Measurements from ENCODE around the gene GRIN2B.

GRCh38 chr12:13992585-13992984 lies 11.2 kb upstream of the GRIN2B start:
- TF ChIP-seq ZNF784 (CRISPR knock-in tag; IDR thresholded peaks at IDR 0.05; ENCODE audit: borderline replicate concordance) (no peak), FOXJ3 (CRISPR knock-in tag; IDR thresholded peaks at IDR 0.05; ENCODE audit: borderline replicate concordance) (no peak), ZZZ3 (CRISPR knock-in tag; IDR thresholded peaks at IDR 0.05; ENCODE audit: borderline replicate concordance) (no peak), SNRNP70 (IDR thresholded peaks at IDR 0.05; ENCODE audit: low read depth, low read length) (no peak), MLX (CRISPR knock-in tag; IDR thresholded peaks at IDR 0.05) (no peak), CTCF (CRISPR knock-in tag; IDR thresholded peaks at IDR 0.05) (no peak), SP1 (IDR thresholded peaks at IDR 0.05) (no peak), SP1 (CRISPR knock-in tag; IDR thresholded peaks at IDR 0.05) (no peak), MTA1 (CRISPR knock-in tag; IDR thresholded peaks at IDR 0.05; ENCODE audit: borderline replicate concordance) (no peak), HMGXB3 (CRISPR knock-in tag; IDR thresholded peaks at IDR 0.05; ENCODE audit: borderline replicate concordance) (no peak), HHEX (CRISPR knock-in tag; IDR thresholded peaks at IDR 0.05) (no peak), BATF2 (CRISPR knock-in tag; IDR thresholded peaks at IDR 0.05) (no peak), GMEB1 (CRISPR knock-in tag; IDR thresholded peaks at IDR 0.05; ENCODE audit: borderline replicate concordance) (no peak), SUZ12 (IDR thresholded peaks at IDR 0.05; ENCODE audit: low read depth, low read length) (no peak)

Measured in HepG2 (cell line).